ENCODE data around the gene KHDC1. TPM values are rescaled to one million over a fixed set of nuclear protein-coding genes. Genes with fewer than 3 reads are reported as not detected.
"Not testable (repeated sequence)": the region's sequence is repeated elsewhere in the genome, so short reads cannot be mapped to it uniquely, and the experiment has no call there.

The KHDC1 gene
- total RNA-seq, 1 donor from 2014 or later, result 6.4 TPM

- no peak for DNase-seq (ENCODE audit: low spot score)
- peaks cover 3% of the 10 kb centered on the region for H3K27me3 Mint-ChIP-seq (ENCODE audit: insufficient read depth)
- H3K4me3 Mint-ChIP-seq, result no peak overlapping the region
- intact Hi-C loops (cut with micrococcal nuclease), result no loop called here
- H3K27ac Mint-ChIP-seq, result no peak overlapping the region
- H3K36me3 Mint-ChIP-seq (ENCODE audit: low read depth), result no peaks in the 10 kb centered on the region
- H3K4me1 Mint-ChIP-seq (ENCODE audit: low read depth), result no peaks in the 10 kb centered on the region
- H3K9me3 Mint-ChIP-seq, result no peaks in the 10 kb centered on the region
These were observed 62.3 kb downstream of the KHDC1 start for GRCh38 chr6:73200735-73201134.

- Mint-ChIP-seq H3K27ac (no peak overlapping the region), H3K27me3 (ENCODE audit: insufficient read depth) (peaks cover 3% of the 10 kb centered on the region), H3K9me3 (no peaks in the 10 kb centered on the region), H3K36me3 (ENCODE audit: low read depth) (no peaks in the 10 kb centered on the region), H3K4me1 (ENCODE audit: low read depth) (no peaks in the 10 kb centered on the region), H3K4me3 (no peak overlapping the region)
- intact Hi-C loops (cut with micrococcal nuclease), result no loop called here
- no peak for DNase-seq (ENCODE audit: low spot score)
These were observed 62.7 kb downstream of the KHDC1 start for GRCh38 chr6:73200247-73200646.

- Mint-ChIP-seq H3K27ac (no peak overlapping the region), H3K4me1 (ENCODE audit: low read depth) (no peaks in the 10 kb centered on the region), H3K9me3 (no peaks in the 10 kb centered on the region), H3K36me3 (ENCODE audit: low read depth) (no peaks in the 10 kb centered on the region), H3K4me3 (no peak overlapping the region), H3K27me3 (ENCODE audit: insufficient read depth) (no peaks in the 10 kb centered on the region)
- no peak for DNase-seq (ENCODE audit: low spot score)
- intact Hi-C loops (cut with micrococcal nuclease), result no loop called here
These were observed 68.3 kb downstream of the KHDC1 start for GRCh38 chr6:73194744-73195143.

- H3K9me3 Mint-ChIP-seq; intact Hi-C loops (cut with micrococcal nuclease); H3K27ac Mint-ChIP-seq; H3K4me1 Mint-ChIP-seq (ENCODE audit: low read depth); H3K4me3 Mint-ChIP-seq; H3K36me3 Mint-ChIP-seq (ENCODE audit: low read depth); H3K27me3 Mint-ChIP-seq (ENCODE audit: insufficient read depth); DNase-seq (ENCODE audit: low spot score): not testable (repeated sequence)
These were observed 69.7 kb downstream of the KHDC1 start for GRCh38 chr6:73193302-73193701.

Other genes with a start within 250 kb of the KHDC1 start
- not detected in 2 replicates for gene KHDC1L, start 37.7 kb downstream of the KHDC1 start, total RNA-seq
- gene DPPA5, start 91.1 kb upstream of the KHDC1 start, total RNA-seq, result not detected in 2 replicates
- not detected in 2 replicates for gene KHDC3L, start 99.5 kb upstream of the KHDC1 start, total RNA-seq
- 1.2 TPM in 1 of 2 replicates, not detected in the other for gene OOEP, start 106.7 kb upstream of the KHDC1 start, total RNA-seq
- gene DDX43, start 131.6 kb upstream of the KHDC1 start, total RNA-seq, result 0.44 and 0.66 TPM in 2 replicates
- 47.6 and 51.1 TPM in 2 replicates for gene CGAS, start 189.1 kb upstream of the KHDC1 start, total RNA-seq
- gene MTO1, start 198.5 kb upstream of the KHDC1 start, total RNA-seq, result 33.3 and 45.8 TPM in 2 replicates

All from activated T-helper 1 cell treated with anti-CD3 and anti-CD28 coated beads, Interleukin-12 subunit alpha, Interleukin-12 subunit beta, Interleukin-2, Interleukin-4 antibody, amounts not matched to agents 30 ng/mL and 10 ng/mL and 1 ng/mL, durations not matched to agents 14 hours and 24 hours and 36 hours (primary cell).